NT2/D1 (cell line): Measurements from ENCODE around the gene SYTL2.

ENCODE experiments used
- SUZ12 ChIP-seq: IDR thresholded peaks from 2 replicates; pipeline ENCODE4 v1.6.1; 2011; ENCODE audit not compliant: insufficient read length, insufficient read depth; ENCODE audit errors: extremely low read depth
- YY1 ChIP-seq: IDR thresholded peaks from 2 replicates; pipeline ENCODE4 v1.6.1; 2011; ENCODE audit not compliant: insufficient read length, insufficient read depth
- ZNF274 ChIP-seq: IDR thresholded peaks from 2 replicates; pipeline ENCODE4 v1.6.1; 2011; ENCODE audit warnings: mild to moderate bottlenecking, low read depth, low read length

DNA sequence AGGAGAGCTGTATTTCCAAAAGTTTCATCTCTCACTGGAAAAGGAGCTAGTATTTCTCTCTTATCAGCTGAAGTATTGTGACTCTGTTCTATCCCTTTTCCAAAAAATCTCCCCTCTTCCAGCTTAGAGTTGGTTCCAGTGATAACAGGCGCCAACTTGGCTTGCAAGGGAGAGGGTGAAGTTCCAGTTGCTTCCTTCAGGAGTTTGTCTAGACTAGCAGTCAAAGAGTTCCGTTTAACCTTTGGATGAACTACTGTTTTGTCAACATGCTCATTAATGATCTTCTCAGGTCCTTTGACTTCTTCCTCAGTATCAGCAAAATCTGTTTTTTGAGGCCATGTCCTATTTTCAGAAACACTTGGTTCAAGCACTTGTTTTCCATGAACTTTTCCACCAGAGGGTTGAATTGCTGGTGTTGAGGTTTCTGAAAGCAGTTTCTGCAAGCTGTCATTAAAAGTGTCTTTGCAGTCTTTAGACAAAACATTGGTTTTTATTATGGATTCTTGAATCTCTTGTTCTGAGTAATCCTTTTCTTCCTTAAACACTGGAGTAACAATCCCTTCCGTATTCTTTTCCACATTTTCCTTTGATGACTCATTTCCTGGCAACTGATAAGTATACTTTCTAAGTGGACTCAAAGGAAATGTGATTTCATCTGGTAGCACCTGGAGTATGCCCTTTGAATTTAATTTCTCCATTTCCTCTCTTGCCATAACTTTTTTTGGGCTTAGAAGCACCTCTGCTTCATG is 85.3 kb downstream of the SYTL2 start:
- TF ChIP-seq ZNF274 (no peak), YY1 (no peak), SUZ12 (no peak)
